K562 (cell line): ENCODE measurements around the gene DTX1.

Source experiments
- DPF2 ChIP-seq: fragments of 450-650 bp; IDR thresholded peaks from 2 replicates; pipeline ENCODE4 v1.6.1; 2016
- EGR1 ChIP-seq: fragments of 450-650 bp; conservative IDR thresholded peaks from 2 replicates; pipeline ENCODE4 v1.6.1; 2017; ENCODE audit warnings: mild to moderate bottlenecking
- HDAC1 ChIP-seq, 2 experiments: fragments of 450-650 bp; IDR thresholded peaks; 2 replicates each; pipeline ENCODE4 v1.6.1; 2016 to 2017; ENCODE audit warnings: inconsistent platforms in 1 of 2, mild to moderate bottlenecking in 1 of 2, moderate library complexity in 1 of 2
- KAT7 ChIP-seq: sonication (generic); formaldehyde crosslinking; IDR thresholded peaks from 2 replicates; pipeline ENCODE4 v1.8.0; 2022; ENCODE audit warnings: missing genetic modification reagents, mild to moderate bottlenecking, borderline replicate concordance
- POLR2A ChIP-seq: fragments of 450-650 bp; conservative IDR thresholded peaks from 2 replicates; pipeline ENCODE4 v1.6.1; 2016
- RBM34 ChIP-seq: fragments of 200-400 bp; formaldehyde crosslinking; IDR thresholded peaks from 2 replicates; pipeline ENCODE4 v1.6.1; 2018; ENCODE audit warnings: low read length, borderline replicate concordance; ENCODE audit not compliant: insufficient read depth
- TF ChIP-seq, protein P1 (sequence below): sonication (generic); formaldehyde crosslinking; IDR thresholded peaks from 2 replicates; pipeline ENCODE4 v1.8.1; 2023; ENCODE audit warnings: mild to moderate bottlenecking, missing genetic modification reagents
- TF ChIP-seq, protein P2 (sequence below): fragments of 250-450 bp; sonication (Bioruptor Pico); IDR thresholded peaks from 2 replicates; pipeline ENCODE4 v1.5.0; 2021; ENCODE audit warnings: mild to moderate bottlenecking, borderline replicate concordance
- TF ChIP-seq, protein P3 (sequence below): fragments of 450-650 bp; IDR thresholded peaks from 2 replicates; pipeline ENCODE4 v1.6.1; 2016

DNA sequence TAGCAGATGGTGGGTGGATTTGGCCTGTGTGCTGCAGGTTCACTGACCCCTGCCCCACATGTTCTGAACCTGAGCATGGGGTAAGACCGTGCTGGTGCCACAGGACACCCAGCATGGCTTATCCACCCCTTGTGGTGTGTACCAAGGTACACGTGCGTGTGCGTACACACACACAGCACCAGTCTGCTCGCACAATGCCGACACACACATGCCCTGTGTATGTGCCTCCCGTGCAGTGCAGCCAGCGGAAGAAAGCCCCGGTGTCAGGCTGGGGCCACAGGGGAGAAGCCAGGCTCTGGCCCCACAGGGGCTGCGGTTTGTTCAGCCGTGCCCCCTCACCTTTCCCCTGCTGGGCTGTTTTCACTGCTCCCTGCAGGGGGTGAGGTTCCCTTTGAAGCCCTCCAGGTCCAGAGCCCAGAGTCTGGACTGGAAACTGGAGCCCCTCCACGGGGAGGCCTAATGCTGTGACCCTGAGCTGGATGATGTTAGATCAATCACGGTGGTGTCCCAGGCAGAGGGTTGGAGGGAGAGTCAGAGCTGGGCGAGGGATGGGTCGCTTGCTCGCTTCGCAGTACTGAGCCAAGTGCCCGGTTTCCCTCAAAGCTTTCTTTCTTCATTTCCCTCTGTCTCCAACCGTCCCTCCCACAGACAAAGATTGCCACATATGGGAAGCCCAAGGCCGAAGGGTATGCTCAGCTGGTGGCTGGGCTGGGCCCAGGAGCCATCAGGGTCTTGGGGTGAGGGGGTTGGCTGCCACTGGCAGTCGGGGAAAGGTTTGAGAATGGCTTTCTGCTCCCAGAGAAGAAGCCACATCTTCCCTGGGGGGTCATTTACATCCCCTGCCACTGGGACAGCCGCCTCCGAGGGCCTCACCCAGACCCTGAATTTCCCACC is 6.2 kb downstream of the DTX1 start:
- TF ChIP-seq POLR2A, result no peak
- no peak for TF ChIP-seq DPF2
- no peak for TF ChIP-seq KAT7 (CRISPR knock-in tag)
- no peak for TF ChIP-seq RBM34
- TF ChIP-seq, protein P1, sequence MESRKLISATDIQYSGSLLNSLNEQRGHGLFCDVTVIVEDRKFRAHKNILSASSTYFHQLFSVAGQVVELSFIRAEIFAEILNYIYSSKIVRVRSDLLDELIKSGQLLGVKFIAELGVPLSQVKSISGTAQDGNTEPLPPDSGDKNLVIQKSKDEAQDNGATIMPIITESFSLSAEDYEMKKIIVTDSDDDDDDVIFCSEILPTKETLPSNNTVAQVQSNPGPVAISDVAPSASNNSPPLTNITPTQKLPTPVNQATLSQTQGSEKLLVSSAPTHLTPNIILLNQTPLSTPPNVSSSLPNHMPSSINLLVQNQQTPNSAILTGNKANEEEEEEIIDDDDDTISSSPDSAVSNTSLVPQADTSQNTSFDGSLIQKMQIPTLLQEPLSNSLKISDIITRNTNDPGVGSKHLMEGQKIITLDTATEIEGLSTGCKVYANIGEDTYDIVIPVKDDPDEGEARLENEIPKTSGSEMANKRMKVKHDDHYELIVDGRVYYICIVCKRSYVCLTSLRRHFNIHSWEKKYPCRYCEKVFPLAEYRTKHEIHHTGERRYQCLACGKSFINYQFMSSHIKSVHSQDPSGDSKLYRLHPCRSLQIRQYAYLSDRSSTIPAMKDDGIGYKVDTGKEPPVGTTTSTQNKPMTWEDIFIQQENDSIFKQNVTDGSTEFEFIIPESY (CRISPR knock-in tag), result no peak
- no peak for TF ChIP-seq EGR1
- TF ChIP-seq, protein P2, sequence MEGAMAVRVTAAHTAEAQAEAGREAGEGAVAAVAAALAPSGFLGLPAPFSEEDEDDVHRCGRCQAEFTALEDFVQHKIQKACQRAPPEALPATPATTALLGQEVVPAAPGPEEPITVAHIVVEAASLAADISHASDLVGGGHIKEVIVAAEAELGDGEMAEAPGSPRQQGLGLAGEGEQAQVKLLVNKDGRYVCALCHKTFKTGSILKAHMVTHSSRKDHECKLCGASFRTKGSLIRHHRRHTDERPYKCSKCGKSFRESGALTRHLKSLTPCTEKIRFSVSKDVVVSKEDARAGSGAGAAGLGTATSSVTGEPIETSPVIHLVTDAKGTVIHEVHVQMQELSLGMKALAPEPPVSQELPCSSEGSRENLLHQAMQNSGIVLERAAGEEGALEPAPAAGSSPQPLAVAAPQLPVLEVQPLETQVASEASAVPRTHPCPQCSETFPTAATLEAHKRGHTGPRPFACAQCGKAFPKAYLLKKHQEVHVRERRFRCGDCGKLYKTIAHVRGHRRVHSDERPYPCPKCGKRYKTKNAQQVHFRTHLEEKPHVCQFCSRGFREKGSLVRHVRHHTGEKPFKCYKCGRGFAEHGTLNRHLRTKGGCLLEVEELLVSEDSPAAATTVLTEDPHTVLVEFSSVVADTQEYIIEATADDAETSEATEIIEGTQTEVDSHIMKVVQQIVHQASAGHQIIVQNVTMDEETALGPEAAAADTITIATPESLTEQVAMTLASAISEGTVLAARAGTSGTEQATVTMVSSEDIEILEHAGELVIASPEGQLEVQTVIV (CRISPR knock-in tag), result no peak
- TF ChIP-seq HDAC1 (IDR thresholded peaks at IDR 0.05), result no peak
- TF ChIP-seq, protein P3, sequence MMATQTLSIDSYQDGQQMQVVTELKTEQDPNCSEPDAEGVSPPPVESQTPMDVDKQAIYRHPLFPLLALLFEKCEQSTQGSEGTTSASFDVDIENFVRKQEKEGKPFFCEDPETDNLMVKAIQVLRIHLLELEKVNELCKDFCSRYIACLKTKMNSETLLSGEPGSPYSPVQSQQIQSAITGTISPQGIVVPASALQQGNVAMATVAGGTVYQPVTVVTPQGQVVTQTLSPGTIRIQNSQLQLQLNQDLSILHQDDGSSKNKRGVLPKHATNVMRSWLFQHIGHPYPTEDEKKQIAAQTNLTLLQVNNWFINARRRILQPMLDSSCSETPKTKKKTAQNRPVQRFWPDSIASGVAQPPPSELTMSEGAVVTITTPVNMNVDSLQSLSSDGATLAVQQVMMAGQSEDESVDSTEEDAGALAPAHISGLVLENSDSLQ, result no peak
